LHCN-M2 (cell line): Measurements from ENCODE around the gene TGFB2. TPM values are rescaled to one million over a fixed set of nuclear protein-coding genes. Genes with fewer than 3 reads are reported as not detected.
A peak's percentile ranks its signal among the peaks of the same experiment; 100 is the strongest.
"Not testable (repeated sequence)": the region's sequence is repeated elsewhere in the genome, so short reads cannot be mapped to it uniquely, and the experiment has no call there.

ENCODE experiments used
- DNase-seq: peaks from one replicate; pipeline ENCODE4 v3.0.0-alpha.2; 2012; ENCODE audit warnings: low read depth
- polyA plus RNA-seq: library from polyadenylated mRNA; unstranded; fragments of >200 nt; gene quantifications from one replicate; pipeline ENCODE4 v1.2.1, GENCODE V29; 2012; ENCODE audit warnings: missing spikeins
- total RNA-seq: library from RNA; depleted of rRNA; stranded (reverse); fragments of >200 nt; gene quantifications from 2 replicates; pipeline ENCODE4 v1.2.3, GENCODE V29; 2014; rRNA removed

Gene TGFB2
- total RNA-seq: 5.1 and 7.7 TPM in 2 replicates
- 36.3 TPM for polyA plus RNA-seq

DNA sequence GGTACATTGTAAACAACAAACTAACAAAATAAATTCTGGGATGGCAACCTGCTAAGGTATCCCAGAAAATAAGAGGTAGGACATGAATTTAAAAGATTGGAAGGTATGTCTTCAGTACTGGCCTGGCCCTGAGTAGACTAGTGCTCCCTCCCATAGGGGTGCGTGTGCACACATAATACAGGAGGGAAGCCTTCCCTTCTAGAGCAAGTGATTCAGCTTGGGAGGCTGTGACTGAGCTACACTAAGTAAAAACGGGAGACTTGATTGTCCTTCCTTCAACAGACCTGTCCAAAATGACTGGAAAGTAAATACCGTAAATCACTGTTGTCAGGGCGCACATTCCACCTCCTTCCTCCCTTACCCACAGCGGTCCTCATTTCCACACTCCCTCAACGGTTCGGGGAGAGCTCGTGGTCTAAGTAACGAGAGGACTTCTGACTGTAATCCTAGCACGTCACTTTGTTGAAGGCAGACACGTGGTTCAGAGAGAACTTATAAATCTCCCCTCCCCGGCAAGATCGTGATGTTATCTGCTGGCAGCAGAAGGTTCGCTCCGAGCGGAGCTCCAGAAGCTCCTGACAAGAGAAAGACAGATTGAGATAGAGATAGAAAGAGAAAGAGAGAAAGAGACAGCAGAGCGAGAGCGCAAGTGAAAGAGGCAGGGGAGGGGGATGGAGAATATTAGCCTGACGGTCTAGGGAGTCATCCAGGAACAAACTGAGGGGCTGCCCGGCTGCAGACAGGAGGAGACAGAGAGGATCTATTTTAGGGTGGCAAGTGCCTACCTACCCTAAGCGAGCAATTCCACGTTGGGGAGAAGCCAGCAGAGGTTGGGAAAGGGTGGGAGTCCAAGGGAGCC, at the start of gene TGFB2:
Gene TGFB2, plus strand, starts transcription at position 523 of the 859 bp plus-strand sequence. CDS start 1,366 bp downstream, outside the sequence.
- peak; percentile 81 for DNase-seq

- no peak for DNase-seq
Measured at GRCh38 chr1:218296162-218296561, 49.0 kb upstream of the TGFB2 start.

DNA sequence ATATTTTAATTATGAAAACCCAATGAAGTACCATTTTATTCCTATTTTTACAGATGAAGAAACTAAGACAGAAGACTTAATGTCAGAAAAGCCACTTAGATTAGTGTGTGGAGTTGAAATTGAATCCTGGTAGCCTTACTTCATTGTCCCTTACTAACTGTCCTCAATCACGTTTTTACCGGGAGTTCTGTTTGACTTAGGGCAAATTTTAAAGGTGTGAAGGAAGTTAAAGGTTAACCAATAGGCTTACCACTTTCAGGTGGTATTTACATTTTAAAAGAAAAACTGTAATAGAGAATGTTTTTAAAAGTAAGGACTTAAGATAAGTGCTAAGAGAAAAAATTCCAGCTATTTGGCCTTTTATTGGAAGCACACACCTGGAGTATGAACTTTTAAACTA, 47.7 kb upstream of the TGFB2 start:
- DNase-seq: no peak

- DNase-seq: no peak
Measured at GRCh38 chr1:218297867-218298266, 47.3 kb upstream of the TGFB2 start.

DNA sequence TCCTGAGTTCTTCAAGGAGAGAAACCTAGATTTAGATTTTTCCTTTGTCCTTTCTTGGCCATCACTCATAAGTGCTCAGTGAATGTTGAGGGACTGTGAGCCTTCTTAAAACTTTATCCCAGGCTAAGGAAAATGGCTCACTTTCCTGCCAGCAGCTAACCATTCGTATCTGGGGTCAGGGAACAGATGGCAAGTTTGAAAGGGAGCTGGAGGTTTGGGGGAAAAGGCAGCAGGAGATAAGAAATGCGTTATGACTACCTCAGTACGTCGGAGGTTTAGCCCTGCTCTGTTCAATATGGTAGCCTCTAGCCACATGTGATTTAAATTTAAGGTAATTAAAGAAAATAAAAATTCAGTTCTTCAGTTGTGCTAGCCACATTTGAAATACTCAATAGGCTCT, 46.7 kb upstream of the TGFB2 start:
- no peak for DNase-seq

GRCh38 chr1:218299416-218299815, 45.7 kb upstream of the TGFB2 start:
- DNase-seq: peak; percentile 46

DNA sequence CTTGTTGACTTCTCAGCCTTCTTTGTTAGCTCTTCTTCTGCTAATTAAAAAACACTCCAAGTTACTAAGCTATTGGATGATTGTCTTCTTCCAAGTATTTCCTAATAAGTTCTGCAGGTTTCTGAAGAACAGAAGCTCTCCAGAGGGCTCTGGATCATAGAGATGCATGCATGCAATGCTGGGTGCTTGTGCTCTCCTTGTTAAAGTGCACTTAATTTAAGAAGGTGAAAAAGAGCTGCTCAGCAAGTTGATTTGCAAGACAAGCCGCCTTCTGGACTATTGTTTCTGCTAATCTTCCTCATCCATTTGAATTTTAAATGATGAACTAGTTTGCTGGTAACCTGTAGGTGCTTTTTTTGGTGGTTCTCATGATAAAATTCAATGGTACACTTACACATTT, 43.9 kb upstream of the TGFB2 start:
- DNase-seq: no peak

GRCh38 chr1:218302155-218302554, 43.0 kb upstream of the TGFB2 start:
- DNase-seq: no peak

DNA sequence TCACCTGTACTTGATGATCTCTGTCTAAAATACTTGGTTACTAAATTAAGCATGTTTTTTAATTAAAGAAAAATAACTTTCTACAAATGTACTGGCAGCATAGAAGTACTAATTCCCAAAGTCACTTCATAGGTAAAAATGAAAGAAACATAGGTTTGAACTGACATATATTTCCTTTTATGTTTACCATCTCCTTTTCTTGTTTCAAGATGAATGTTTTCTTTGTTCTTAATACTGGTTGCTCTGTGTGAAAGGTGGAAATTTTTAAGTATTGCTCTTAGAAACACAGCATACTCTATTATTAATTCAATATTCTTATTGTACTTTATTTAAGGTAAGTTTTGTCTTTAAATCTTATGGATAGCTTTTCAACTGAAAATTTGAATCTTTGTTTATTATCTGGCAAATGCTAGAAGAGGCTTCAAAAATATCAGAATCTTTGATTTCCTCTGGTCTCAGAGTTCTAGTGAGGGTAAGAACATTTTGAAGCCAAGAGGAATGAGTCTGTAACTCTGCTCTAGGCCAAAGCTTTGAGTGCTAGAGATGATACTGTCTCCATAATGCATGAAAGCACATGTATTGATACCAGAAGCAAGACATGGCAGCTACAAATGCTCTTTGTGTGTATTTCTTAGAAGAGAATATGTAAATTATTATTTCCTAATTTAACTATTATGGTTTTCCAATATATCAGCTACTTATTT, 41.8 kb upstream of the TGFB2 start:
- DNase-seq: no peak

- peak; percentile 75 for DNase-seq
Measured at GRCh38 chr1:218304281-218305039, 40.7 kb upstream of the TGFB2 start.

- no peak for DNase-seq
Measured at GRCh38 chr1:218305472-218306064, 39.6 kb upstream of the TGFB2 start.

- no peak for DNase-seq
Measured at GRCh38 chr1:218312509-218312908, 32.6 kb upstream of the TGFB2 start.

- DNase-seq: no peak
Measured at GRCh38 chr1:218314316-218314715, 30.8 kb upstream of the TGFB2 start.

DNA sequence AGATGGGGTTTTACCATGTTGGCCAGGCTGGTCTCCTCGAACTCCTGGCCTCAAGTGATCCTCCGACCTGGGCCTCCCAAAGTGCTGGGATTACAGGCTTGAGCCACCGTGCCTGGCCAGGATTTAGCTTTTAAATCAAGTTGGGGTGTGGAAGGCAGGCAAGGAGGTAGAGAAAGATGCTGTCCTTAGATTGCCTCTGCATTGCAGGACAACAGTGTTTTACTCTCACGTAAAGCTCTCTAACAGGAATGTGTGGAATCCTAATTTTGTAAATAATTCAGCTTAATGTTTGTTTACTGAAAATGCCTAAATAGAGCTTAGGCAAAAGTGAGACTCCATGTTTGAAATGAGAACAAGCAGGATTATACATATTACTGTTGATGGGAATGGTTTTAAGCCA, 29.5 kb upstream of the TGFB2 start:
- DNase-seq: no peak

DNA sequence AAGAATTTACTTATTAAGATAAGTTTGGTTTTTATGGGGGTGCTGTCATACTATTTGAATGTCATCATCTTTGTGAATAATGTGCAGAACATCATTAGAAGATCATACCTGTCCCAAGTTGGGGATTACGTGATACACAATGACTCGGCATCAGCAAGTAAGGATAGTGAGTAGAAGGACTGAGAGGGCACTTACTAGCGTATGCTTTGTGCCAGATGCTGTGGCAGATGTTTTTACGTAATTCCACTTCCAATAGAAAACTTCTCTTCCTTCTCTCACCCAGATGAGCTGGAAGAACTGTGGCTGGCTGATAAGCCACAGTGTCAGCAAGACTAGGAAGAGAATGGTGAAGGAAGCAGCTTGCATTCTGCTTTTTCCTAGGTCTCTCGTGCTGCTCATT, 28.1 kb upstream of the TGFB2 start:
- no peak for DNase-seq

DNA sequence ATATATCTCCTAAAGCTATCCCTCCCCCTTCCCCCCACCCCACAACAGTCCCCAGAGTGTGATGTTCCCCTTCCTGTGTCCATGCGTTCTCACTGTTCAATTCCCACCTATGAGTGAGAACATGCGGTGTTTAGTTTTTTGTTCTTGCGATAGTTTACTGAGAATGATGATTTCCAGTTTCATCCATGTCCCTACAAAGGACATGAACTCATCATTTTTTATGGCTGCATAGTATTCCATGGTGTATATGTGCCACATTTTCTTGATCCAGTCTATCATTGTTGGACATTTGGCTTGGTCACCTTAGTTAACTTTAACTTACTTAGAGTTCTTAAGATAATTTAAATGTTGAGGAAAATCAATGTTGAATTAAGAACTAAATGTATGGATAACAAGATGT, 25.0 kb upstream of the TGFB2 start:
- not testable (repeated sequence) for DNase-seq

- no peak for DNase-seq
Measured at GRCh38 chr1:218322762-218323161, 22.4 kb upstream of the TGFB2 start.

- DNase-seq: no peak
Measured at GRCh38 chr1:218323568-218324225, 21.4 kb upstream of the TGFB2 start.

DNA sequence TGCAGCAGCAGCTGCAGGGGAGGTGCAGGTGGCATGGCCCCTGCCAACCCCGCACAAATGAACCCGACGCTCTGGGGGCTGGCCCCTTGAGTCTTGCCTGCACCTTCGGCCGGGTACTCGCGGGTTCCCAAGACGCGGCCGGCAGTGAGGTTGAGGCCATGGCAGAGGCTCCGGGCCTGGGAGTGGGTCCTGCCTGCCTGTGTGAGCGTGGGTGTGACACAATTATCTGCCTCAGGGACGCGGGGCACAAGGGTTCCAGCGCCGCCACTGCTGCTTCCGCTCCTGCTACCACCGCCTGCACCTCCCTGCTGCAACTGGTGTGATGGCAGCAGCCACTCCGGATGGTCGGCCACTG, 20.9 kb upstream of the TGFB2 start:
- no peak for DNase-seq

DNA sequence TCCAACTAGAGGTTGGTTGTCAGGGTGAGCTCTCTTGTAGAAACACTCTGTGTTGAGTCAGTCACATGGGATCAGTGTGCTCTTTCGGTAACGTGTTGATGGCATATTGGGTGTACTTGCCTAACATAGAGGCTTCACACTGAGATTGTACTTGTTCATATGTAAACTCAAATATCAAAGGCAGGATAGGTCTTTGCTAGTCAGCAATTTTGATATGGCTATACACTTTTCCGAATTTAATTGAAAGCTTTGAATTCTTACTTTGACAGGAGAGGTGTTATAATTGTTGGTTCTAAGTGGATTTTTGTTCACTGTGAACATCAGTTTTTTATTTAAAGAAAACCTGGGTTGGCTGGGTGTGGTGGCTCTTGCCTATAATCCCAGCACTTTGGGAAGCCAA, 16.4 kb upstream of the TGFB2 start:
- DNase-seq: no peak

DNA sequence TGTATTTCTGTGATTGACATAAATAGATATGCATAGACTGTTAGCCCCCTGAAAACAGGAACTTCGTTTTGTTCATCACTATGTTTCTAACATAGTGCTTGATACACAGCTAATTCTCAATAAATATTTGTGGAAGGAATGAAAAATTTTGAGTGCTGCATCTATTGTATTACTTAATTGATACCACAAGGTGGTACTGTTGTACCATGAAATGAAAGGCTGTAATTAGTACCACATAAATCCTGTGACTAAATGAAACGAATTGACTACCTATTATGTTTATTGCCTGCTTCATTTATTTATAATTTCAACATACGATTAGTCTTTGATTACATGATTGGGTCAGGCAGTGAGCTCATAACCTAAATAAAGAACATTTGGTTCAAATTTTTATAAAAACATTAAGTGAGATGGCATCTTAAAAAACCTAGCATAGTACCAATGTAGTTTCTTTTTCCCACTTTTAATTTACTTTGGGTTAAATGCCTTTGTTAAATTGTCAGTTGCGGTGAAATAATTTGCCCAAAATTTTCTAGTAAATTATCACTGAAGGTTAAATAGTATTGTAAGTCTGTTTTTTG, 15.0 kb upstream of the TGFB2 start:
- DNase-seq: peak; percentile 38
